ENCODE measurements around the gene ITPK1.

ITPK1 gene

GRCh38 chr14:92987713-92988510 lies 127.8 kb downstream of the ITPK1 start:
- Histone ChIP-seq H3K9me3 (ENCODE audit: insufficient read depth, low read length, severe bottlenecking) (no peaks in the 10 kb centered on the region), H3K4me1 (ENCODE audit: insufficient read depth, low read length) (no peaks in the 10 kb centered on the region), H3K4me3 (ENCODE audit: low read depth in 1 of 2, low read length in 2 of 2) (no peak overlapping the region), H3K36me3 (ENCODE audit: insufficient read depth, low read length) (peaks cover 20% of the 10 kb centered on the region), H2AFZ (ENCODE audit: low read depth, low read length) (no peak overlapping the region), H3K79me2 (ENCODE audit: insufficient read depth, low read length) (no peaks in the 10 kb centered on the region), H3K4me2 (ENCODE audit: insufficient read depth, low read length) (no peak overlapping the region), H3K9ac (ENCODE audit: low read depth, low read length) (no peak overlapping the region), H4K20me1 (ENCODE audit: insufficient read depth, low read length) (peaks cover 16% of the 10 kb centered on the region), H3K27ac (ENCODE audit: low read length) (no peak overlapping the region), H3K27me3 (ENCODE audit: insufficient read depth, low read length, poor library complexity) (no peaks in the 10 kb centered on the region)
- TF ChIP-seq EZH2 (IDR thresholded peaks at IDR 0.05; ENCODE audit: borderline replicate concordance, low read depth, low read length, severe bottlenecking): no peak
- no peak for TF ChIP-seq CTCF (IDR thresholded peaks at IDR 0.05; ENCODE audit: borderline replicate concordance, extremely low read depth, low read length, poor library complexity, severe bottlenecking)
- DNase-seq (no peak), ATAC-seq (ENCODE audit: insufficient read depth, low read depth) (no peak)

GRCh38 chr14:92987148-92987570 lies 128.6 kb downstream of the ITPK1 start:
- no peaks in the 10 kb centered on the region for H3K4me1 ChIP-seq (ENCODE audit: insufficient read depth, low read length)
- ATAC-seq (ENCODE audit: insufficient read depth, low read depth) (no peak), DNase-seq (no peak)
- H3K9ac ChIP-seq (ENCODE audit: low read depth, low read length): no peak overlapping the region
- no peak overlapping the region for H2AFZ ChIP-seq (ENCODE audit: low read depth, low read length)
- peaks cover 20% of the 10 kb centered on the region for H3K36me3 ChIP-seq (ENCODE audit: insufficient read depth, low read length)
- H3K9me3 ChIP-seq (ENCODE audit: insufficient read depth, low read length, severe bottlenecking): peaks cover 3% of the 10 kb centered on the region
- H3K27me3 ChIP-seq (ENCODE audit: insufficient read depth, low read length, poor library complexity): no peaks in the 10 kb centered on the region
- peaks cover 12% of the 10 kb centered on the region for H4K20me1 ChIP-seq (ENCODE audit: insufficient read depth, low read length)
- H3K79me2 ChIP-seq (ENCODE audit: insufficient read depth, low read length): no peaks in the 10 kb centered on the region
- no peak overlapping the region for H3K27ac ChIP-seq (ENCODE audit: low read length)
- TF ChIP-seq CTCF (IDR thresholded peaks at IDR 0.05; ENCODE audit: borderline replicate concordance, extremely low read depth, low read length, poor library complexity, severe bottlenecking) (no peak), EZH2 (IDR thresholded peaks at IDR 0.05; ENCODE audit: borderline replicate concordance, low read depth, low read length, severe bottlenecking) (no peak)
- no peak overlapping the region for H3K4me2 ChIP-seq (ENCODE audit: insufficient read depth, low read length)
- no peak overlapping the region for H3K4me3 ChIP-seq (ENCODE audit: low read depth in 1 of 2, low read length in 2 of 2)

GRCh38 chr14:92986254-92987147 lies 129.2 kb downstream of the ITPK1 start:
- Histone ChIP-seq H3K79me2 (ENCODE audit: insufficient read depth, low read length) (no peaks in the 10 kb centered on the region), H3K4me2 (ENCODE audit: insufficient read depth, low read length) (no peak overlapping the region), H3K9me3 (ENCODE audit: insufficient read depth, low read length, severe bottlenecking) (peaks cover 9% of the 10 kb centered on the region), H3K4me3 (ENCODE audit: low read depth in 1 of 2, low read length in 2 of 2) (no peak overlapping the region), H3K36me3 (ENCODE audit: insufficient read depth, low read length) (peaks cover 20% of the 10 kb centered on the region), H3K4me1 (ENCODE audit: insufficient read depth, low read length) (no peaks in the 10 kb centered on the region), H3K27me3 (ENCODE audit: insufficient read depth, low read length, poor library complexity) (no peaks in the 10 kb centered on the region), H4K20me1 (ENCODE audit: insufficient read depth, low read length) (peaks cover 8% of the 10 kb centered on the region), H2AFZ (ENCODE audit: low read depth, low read length) (no peak overlapping the region), H3K9ac (ENCODE audit: low read depth, low read length) (no peak overlapping the region), H3K27ac (ENCODE audit: low read length) (no peak overlapping the region)
- ATAC-seq (ENCODE audit: insufficient read depth, low read depth) (no peak), DNase-seq (no peak)
- TF ChIP-seq EZH2 (IDR thresholded peaks at IDR 0.05; ENCODE audit: borderline replicate concordance, low read depth, low read length, severe bottlenecking) (no peak), CTCF (IDR thresholded peaks at IDR 0.05; ENCODE audit: borderline replicate concordance, extremely low read depth, low read length, poor library complexity, severe bottlenecking) (no peak)

Measured in DND-41 (cell line).